ENCODE measurements around the gene DNAJC4. TPM values are rescaled to one million over a fixed set of nuclear protein-coding genes. Genes with fewer than 3 reads are reported as not detected.
A peak's percentile ranks its signal among the peaks of the same experiment; 100 is the strongest.

DNAJC4 gene
- total and polyA plus RNA-seq, 2 donors from 2014 or later = 31.1 to 102 TPM

DNA sequence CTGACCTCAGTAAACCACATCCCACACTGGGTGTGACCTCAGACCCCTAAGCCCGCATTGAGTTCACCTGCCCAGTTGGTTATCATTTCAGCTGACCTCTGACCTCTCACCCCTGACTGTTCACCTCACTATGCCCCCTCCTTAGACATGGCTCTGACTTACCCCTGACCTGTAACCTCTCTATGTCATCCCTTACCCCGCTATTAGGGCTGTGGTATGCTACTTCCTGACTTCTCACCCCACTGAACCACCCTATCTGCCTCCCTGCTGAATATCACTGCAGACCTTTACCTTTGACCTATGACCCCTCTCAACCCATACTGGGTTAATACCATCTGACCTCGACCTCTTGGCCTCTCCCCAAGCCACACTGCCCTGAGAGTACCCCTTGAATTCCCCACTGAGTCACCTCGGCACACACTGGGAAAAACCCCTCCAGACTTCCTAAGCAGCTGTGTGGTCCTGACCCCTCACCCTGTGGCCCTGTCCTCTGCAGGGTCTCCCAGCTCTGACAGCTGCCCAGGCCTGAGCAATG is 29.3 kb downstream of the DNAJC4 start:
- intact Hi-C loops (cut with DNase I) = no loop called here
- H3K4me3 ChIP-seq (ENCODE audit: low read length in 3 of 3) = no peak overlapping the region
- peaks cover 0 to 8% (median 6%) of the 10 kb centered on the region in 3 donors for H3K36me3 ChIP-seq (ENCODE audit: control insufficient read depth in 2 of 3, insufficient read depth in 3 of 3, low read length in 3 of 3)

DNA sequence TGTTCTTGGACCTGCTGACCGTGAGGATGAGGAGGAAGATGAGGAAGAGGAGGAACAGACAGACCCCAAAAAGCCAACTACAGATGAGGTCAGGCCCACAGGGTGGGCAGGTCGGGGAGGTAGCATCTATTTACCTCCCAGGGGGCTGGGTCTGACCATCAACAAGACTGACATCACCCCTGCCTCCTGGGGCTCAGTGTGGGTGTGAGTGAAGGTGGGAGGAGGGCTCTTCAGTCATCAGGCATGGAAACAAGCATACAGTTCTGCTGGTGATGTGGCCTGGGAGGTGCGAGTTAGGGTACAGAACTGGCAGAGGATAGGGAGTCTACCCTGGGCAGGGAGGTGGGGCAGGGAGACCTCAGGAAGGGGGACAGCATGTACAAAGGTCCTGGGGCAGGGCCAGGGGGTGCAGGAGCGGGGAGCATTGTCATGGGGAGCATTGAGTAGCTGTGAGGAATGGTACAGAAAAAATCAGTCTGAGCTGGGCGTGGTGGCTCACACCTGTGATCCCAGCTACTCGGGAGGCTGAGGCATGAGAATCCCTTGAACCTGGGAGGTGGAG is 29.9 kb downstream of the DNAJC4 start:
- H3K27me3 ChIP-seq (ENCODE audit: control insufficient read depth, insufficient read depth, low read length) = no peaks in the 10 kb centered on the region
- no peaks in the 10 kb centered on the region for H3K4me1 ChIP-seq (ENCODE audit: control insufficient read depth in 2 of 3, insufficient read depth in 2 of 3, low read depth in 1 of 3, low read length in 3 of 3)
- TF ChIP-seq, protein P1, sequence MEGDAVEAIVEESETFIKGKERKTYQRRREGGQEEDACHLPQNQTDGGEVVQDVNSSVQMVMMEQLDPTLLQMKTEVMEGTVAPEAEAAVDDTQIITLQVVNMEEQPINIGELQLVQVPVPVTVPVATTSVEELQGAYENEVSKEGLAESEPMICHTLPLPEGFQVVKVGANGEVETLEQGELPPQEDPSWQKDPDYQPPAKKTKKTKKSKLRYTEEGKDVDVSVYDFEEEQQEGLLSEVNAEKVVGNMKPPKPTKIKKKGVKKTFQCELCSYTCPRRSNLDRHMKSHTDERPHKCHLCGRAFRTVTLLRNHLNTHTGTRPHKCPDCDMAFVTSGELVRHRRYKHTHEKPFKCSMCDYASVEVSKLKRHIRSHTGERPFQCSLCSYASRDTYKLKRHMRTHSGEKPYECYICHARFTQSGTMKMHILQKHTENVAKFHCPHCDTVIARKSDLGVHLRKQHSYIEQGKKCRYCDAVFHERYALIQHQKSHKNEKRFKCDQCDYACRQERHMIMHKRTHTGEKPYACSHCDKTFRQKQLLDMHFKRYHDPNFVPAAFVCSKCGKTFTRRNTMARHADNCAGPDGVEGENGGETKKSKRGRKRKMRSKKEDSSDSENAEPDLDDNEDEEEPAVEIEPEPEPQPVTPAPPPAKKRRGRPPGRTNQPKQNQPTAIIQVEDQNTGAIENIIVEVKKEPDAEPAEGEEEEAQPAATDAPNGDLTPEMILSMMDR (IDR thresholded peaks at IDR 0.05; ENCODE audit: borderline replicate concordance, extremely low read depth, insufficient read depth) = no peak
- H3K9me3 ChIP-seq (ENCODE audit: control insufficient read depth in 2 of 3, insufficient read depth in 1 of 3, low read length in 3 of 3) = no peaks in the 10 kb centered on the region
- no peak overlapping the region for H3K4me3 ChIP-seq (ENCODE audit: low read length in 3 of 3)
- intact Hi-C loops (cut with DNase I) = no loop called here
- peaks cover 0 to 8% (median 6%) of the 10 kb centered on the region in 3 donors for H3K36me3 ChIP-seq (ENCODE audit: control insufficient read depth in 2 of 3, insufficient read depth in 3 of 3, low read length in 3 of 3)
- H3K9ac ChIP-seq (ENCODE audit: low read length in 3 of 3) = no peak overlapping the region
- no peak overlapping the region for H3K27ac ChIP-seq (ENCODE audit: low read depth in 2 of 2, low read length in 2 of 2)
- no peak for FAIRE-seq
- DNase-seq = peak in 1 of 5 donors; percentile 34

More for the DNA sequence above, 29.3 kb downstream of the DNAJC4 start:
- DNase-seq = peak in 1 of 5 donors; percentile 17
- Histone ChIP-seq H3K4me1 (ENCODE audit: control insufficient read depth in 2 of 3, insufficient read depth in 2 of 3, low read depth in 1 of 3, low read length in 3 of 3) (no peaks in the 10 kb centered on the region), H3K9ac (ENCODE audit: low read length in 3 of 3) (no peak overlapping the region), H3K27me3 (ENCODE audit: control insufficient read depth, insufficient read depth, low read length) (no peaks in the 10 kb centered on the region), H3K9me3 (ENCODE audit: control insufficient read depth in 2 of 3, insufficient read depth in 1 of 3, low read length in 3 of 3) (no peaks in the 10 kb centered on the region), H3K27ac (ENCODE audit: low read depth in 2 of 2, low read length in 2 of 2) (no peak overlapping the region)
- no peak for FAIRE-seq
- TF ChIP-seq, protein P1 (IDR thresholded peaks at IDR 0.05; ENCODE audit: borderline replicate concordance, extremely low read depth, insufficient read depth) = no peak

DNA sequence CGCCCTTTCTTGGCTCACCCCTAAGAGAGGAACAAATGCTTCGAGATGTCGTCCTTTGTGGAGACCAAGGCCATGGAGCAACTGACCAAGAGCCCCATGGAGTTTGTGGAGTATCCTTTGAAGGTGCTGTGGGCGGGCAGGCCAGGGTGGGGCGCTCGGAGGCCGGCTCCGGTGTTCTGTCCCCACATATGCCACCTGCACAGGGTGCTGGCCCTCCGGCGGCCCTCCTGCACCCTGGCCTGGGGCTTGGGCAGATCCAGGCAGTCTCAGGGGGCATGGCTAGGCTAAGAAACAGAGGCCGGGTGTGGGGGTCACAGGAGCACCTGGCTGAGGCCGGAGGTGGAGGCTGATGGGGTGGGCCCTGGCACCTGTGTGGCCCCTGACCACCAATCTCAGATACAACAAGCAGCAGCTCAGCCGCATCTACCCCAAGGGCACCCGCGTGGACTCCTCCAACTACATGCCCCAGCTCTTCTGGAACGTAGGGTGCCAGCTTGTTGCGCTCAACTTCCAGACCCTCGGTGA is 31.3 kb downstream of the DNAJC4 start:
- peak in 1 of 5 donors; percentile 65 for DNase-seq
- no peak for FAIRE-seq
- TF ChIP-seq, protein P1 (IDR thresholded peaks at IDR 0.05; ENCODE audit: borderline replicate concordance, extremely low read depth, insufficient read depth) = no peak

More for the DNA sequence above, 31.3 kb downstream of the DNAJC4 start:
- H3K27ac ChIP-seq (ENCODE audit: low read depth in 2 of 2, low read length in 2 of 2) = no peak overlapping the region
- H3K36me3 ChIP-seq (ENCODE audit: control insufficient read depth in 2 of 3, insufficient read depth in 3 of 3, low read length in 3 of 3) = peaks cover 0 to 10% (median 0%) of the 10 kb centered on the region in 3 donors
- H3K9ac ChIP-seq (ENCODE audit: low read length in 3 of 3) = no peak overlapping the region
- H3K27me3 ChIP-seq (ENCODE audit: control insufficient read depth, insufficient read depth, low read length) = no peaks in the 10 kb centered on the region
- H3K4me3 ChIP-seq (ENCODE audit: low read length in 3 of 3) = no peak overlapping the region
- no peaks in the 10 kb centered on the region for H3K9me3 ChIP-seq (ENCODE audit: control insufficient read depth in 2 of 3, insufficient read depth in 1 of 3, low read length in 3 of 3)
- H3K4me1 ChIP-seq (ENCODE audit: control insufficient read depth in 2 of 3, insufficient read depth in 2 of 3, low read depth in 1 of 3, low read length in 3 of 3) = no peaks in the 10 kb centered on the region
- intact Hi-C loops (cut with DNase I) = no loop called here
